PFSK-1 (cell line): Measurements from ENCODE around the gene DNAJB8.

ENCODE experiments used
- FOXP2 ChIP-seq: optimal IDR thresholded peaks from 2 replicates; pipeline ENCODE3; 2011; ENCODE audit warnings: borderline replicate concordance, control low read depth, inconsistent platforms; ENCODE audit not compliant: insufficient read depth; ENCODE audit errors: extremely low read length, extremely low read depth
- POLR2AphosphoS5 ChIP-seq: IDR thresholded peaks from 2 replicates; pipeline ENCODE4 v1.6.1; 2012; ENCODE audit warnings: low read depth, mild to moderate bottlenecking, control low read depth, low read length, moderate library complexity
- REST ChIP-seq, 2 experiments: IDR thresholded peaks; 2 replicates each; pipeline versions ENCODE4 v1.6.1 to v1.8.0; 2011 to 2012; ENCODE audit warnings: low read depth in 2 of 2, low read length in 2 of 2, control low read depth in 1 of 2, inconsistent platforms in 1 of 2, mild to moderate bottlenecking in 1 of 2, moderate library complexity in 1 of 2; ENCODE audit not compliant: insufficient read depth in 1 of 2
- TAF1 ChIP-seq: IDR thresholded peaks from 2 replicates; pipeline ENCODE4 v1.6.1; 2012; ENCODE audit warnings: low read length, control low read depth, borderline replicate concordance; ENCODE audit not compliant: insufficient read depth

DNA sequence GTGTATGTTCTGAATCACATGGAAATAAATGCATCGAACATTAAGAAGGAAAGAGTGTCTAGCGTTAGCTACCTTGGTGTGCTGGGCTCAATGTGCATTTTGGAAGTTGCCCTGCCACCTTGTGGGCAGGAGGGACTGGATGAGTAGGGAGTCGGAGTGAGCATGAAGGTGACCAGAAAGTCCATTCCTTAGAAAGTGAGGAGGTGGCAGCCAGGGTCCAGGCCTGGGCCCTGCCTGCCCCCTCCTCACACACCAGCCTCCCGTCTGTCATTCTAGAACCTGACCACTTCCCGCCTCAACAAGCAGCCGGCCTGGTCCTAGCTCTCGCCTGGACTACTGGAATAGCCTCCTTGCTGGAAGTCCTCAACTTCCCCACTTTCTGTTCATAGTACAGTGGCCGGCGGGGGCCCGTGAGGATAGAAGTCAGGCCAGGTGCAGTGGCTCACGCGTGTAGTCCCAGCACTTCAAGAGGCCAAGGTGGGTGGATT lies 36.5 kb upstream of the DNAJB8 start:
- TF ChIP-seq POLR2AphosphoS5 (no peak), FOXP2 (no peak), TAF1 (no peak), REST (IDR thresholded peaks at IDR 0.05; ENCODE audit: insufficient read depth in 1 of 2, low read depth in 2 of 2, low read length in 2 of 2) (no peak)
